IPS-11a (cell line): Measurements from ENCODE around the gene PHKG2.

ENCODE experiments used
- H3K4me3 ChIP-seq: one replicate; pipeline ENCODE4 v1.5.1; 2013; ENCODE audit warnings: low read depth, low read length, control low read depth

Gene PHKG2

GRCh38 chr16:30793508-30794069 lies 45.4 kb downstream of the PHKG2 start:
- no peak overlapping the region for H3K4me3 ChIP-seq

GRCh38 chr16:30794634-30795033 lies 46.4 kb downstream of the PHKG2 start:
- H3K4me3 ChIP-seq: no peak overlapping the region

GRCh38 chr16:30797670-30798309 lies 49.6 kb downstream of the PHKG2 start:
- H3K4me3 ChIP-seq: no peak overlapping the region
